ENCODE data around the gene PRLHR.

Gene PRLHR

DNA sequence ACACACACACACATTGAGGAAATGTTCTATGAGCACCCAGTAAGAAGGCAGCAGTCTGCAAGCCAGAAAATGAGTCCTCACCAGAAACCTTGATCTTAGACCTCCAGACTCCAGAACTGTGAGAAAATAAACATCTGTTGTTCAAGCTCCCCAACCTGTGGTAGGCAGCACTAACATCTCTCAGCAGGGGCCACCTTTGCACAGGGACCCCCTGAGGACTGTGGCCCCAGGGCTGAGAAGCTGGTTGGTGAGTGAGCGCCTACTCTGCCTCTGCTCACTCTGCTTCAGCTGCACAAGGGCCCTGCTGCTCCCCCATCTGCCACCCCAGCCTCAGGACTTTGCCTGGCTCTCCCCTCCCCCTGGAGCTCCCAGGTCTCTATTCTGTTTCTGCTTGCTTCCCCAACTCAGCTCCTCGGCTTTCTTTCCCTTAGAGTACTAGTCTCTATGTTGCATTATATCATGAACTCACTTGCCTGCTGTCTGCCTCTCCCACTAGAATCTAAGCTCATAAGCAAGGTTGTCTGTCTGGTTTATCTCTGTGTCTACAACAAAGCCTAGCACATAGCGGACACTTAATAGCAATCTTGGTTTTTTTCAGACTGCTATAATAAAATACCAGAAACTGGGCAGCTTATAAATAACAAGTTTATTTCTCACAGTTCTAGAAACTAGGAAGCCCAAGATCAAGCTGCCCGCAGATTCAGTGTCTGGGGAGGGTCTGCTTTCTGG lies 40.4 kb upstream of the PRLHR start:
- no peak for DNase-seq (ENCODE audit: low read depth in 1 of 2, low spot score in 1 of 2)
- peaks cover 3% of the 10 kb centered on the region for H3K27me3 ChIP-seq (ENCODE audit: insufficient read depth, poor library complexity, severe bottlenecking)
- TF ChIP-seq, protein P1, sequence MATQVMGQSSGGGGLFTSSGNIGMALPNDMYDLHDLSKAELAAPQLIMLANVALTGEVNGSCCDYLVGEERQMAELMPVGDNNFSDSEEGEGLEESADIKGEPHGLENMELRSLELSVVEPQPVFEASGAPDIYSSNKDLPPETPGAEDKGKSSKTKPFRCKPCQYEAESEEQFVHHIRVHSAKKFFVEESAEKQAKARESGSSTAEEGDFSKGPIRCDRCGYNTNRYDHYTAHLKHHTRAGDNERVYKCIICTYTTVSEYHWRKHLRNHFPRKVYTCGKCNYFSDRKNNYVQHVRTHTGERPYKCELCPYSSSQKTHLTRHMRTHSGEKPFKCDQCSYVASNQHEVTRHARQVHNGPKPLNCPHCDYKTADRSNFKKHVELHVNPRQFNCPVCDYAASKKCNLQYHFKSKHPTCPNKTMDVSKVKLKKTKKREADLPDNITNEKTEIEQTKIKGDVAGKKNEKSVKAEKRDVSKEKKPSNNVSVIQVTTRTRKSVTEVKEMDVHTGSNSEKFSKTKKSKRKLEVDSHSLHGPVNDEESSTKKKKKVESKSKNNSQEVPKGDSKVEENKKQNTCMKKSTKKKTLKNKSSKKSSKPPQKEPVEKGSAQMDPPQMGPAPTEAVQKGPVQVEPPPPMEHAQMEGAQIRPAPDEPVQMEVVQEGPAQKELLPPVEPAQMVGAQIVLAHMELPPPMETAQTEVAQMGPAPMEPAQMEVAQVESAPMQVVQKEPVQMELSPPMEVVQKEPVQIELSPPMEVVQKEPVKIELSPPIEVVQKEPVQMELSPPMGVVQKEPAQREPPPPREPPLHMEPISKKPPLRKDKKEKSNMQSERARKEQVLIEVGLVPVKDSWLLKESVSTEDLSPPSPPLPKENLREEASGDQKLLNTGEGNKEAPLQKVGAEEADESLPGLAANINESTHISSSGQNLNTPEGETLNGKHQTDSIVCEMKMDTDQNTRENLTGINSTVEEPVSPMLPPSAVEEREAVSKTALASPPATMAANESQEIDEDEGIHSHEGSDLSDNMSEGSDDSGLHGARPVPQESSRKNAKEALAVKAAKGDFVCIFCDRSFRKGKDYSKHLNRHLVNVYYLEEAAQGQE (IDR thresholded peaks at IDR 0.05; ENCODE audit: insufficient replicate concordance, low read depth), result no peak
- TF ChIP-seq GABPA (IDR thresholded peaks at IDR 0.05; ENCODE audit: low read depth), result no peak
- TF ChIP-seq POLR2AphosphoS5 (IDR thresholded peaks at IDR 0.05; ENCODE audit: low read depth), result no peak
- TF ChIP-seq SPI1 (IDR thresholded peaks at IDR 0.05; ENCODE audit: borderline replicate concordance, low read depth), result no peak
- TF ChIP-seq, protein P2, sequence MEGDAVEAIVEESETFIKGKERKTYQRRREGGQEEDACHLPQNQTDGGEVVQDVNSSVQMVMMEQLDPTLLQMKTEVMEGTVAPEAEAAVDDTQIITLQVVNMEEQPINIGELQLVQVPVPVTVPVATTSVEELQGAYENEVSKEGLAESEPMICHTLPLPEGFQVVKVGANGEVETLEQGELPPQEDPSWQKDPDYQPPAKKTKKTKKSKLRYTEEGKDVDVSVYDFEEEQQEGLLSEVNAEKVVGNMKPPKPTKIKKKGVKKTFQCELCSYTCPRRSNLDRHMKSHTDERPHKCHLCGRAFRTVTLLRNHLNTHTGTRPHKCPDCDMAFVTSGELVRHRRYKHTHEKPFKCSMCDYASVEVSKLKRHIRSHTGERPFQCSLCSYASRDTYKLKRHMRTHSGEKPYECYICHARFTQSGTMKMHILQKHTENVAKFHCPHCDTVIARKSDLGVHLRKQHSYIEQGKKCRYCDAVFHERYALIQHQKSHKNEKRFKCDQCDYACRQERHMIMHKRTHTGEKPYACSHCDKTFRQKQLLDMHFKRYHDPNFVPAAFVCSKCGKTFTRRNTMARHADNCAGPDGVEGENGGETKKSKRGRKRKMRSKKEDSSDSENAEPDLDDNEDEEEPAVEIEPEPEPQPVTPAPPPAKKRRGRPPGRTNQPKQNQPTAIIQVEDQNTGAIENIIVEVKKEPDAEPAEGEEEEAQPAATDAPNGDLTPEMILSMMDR (IDR thresholded peaks at IDR 0.05; ENCODE audit: insufficient read depth, low read length), result no peak
- no peak overlapping the region for H3K27ac ChIP-seq (replicated peaks)
- no peak overlapping the region for H3K4me3 ChIP-seq (replicated peaks; ENCODE audit: insufficient read depth, low read length)

DNA sequence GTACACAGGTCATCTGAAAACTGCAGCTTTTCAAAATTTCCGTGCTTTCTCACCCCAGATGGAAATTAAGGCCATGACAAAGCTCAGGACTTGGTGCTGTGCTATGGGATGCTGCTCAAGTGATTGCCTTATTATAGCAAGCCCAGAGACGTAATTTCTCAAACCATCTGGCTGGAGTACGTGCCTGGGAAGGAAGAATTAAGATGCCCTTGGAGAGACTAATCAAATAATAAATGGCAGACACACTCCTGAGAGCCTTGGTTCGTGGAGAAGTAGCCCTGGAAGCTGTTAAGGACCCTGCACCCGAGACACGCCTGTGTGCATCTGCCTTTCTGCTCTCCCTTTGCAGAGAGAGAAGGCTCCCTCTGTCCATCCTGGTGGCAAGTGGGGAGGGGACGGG lies 38.3 kb upstream of the PRLHR start:
- DNase-seq (ENCODE audit: low read depth in 1 of 2, low spot score in 1 of 2), result no peak
- no peak for TF ChIP-seq GABPA (IDR thresholded peaks at IDR 0.05; ENCODE audit: low read depth)
- Histone ChIP-seq H3K27ac (replicated peaks) (no peak overlapping the region), H3K4me3 (replicated peaks; ENCODE audit: insufficient read depth, low read length) (no peak overlapping the region), H3K27me3 (ENCODE audit: insufficient read depth, poor library complexity, severe bottlenecking) (peaks cover 6% of the 10 kb centered on the region)

DNA sequence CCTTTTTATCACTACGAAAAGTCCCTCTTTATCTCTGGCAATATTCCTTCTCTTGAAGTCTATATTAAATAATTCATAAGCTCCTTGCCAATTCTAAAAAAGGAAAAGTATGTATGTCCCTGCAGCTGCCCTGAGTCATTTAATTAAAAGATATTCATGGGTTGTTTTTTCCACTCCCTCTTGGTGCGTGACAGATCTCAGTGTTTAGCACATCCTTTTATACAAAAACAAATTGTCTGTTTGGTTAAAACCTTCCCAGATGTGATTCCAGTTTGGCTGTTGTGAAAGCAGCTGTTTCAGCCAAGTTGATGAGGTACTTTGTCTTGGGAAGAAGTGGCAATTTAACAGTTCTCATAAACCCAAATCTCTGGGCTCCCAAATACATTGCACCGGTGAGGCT lies 33.8 kb upstream of the PRLHR start:
- no peak overlapping the region for H3K27ac ChIP-seq (replicated peaks)
- TF ChIP-seq, protein P1 (IDR thresholded peaks at IDR 0.05; ENCODE audit: insufficient replicate concordance, low read depth), result no peak
- TF ChIP-seq POLR2AphosphoS5 (IDR thresholded peaks at IDR 0.05; ENCODE audit: low read depth) (no peak), SPI1 (IDR thresholded peaks at IDR 0.05; ENCODE audit: borderline replicate concordance, low read depth) (no peak), GABPA (IDR thresholded peaks at IDR 0.05; ENCODE audit: low read depth) (no peak)
- TF ChIP-seq, protein P2 (IDR thresholded peaks at IDR 0.05; ENCODE audit: insufficient read depth, low read length), result no peak
- H3K4me3 ChIP-seq (replicated peaks; ENCODE audit: insufficient read depth, low read length), result no peak overlapping the region
- peaks cover 4% of the 10 kb centered on the region for H3K27me3 ChIP-seq (ENCODE audit: insufficient read depth, poor library complexity, severe bottlenecking)
- DNase-seq (ENCODE audit: low read depth in 1 of 2, low spot score in 1 of 2), result no peak

DNA sequence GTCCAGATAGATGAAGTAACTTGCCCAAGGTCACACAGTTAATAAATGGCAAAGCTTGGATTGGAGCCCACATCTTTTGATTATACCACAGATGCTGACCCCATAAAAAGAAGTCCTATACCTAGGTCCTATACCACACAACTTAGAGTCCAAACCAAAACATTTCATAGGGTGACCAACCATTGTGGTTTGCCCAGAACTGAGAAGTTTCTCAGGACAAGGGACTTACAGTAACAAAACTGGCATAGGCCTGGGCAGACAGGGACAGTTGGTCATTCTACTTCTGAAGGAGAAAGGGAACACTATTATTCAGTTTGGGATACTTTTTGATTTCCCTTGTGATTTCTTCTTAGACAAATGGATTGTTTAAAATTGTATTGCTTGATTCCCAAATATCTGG lies 32.9 kb upstream of the PRLHR start:
- no peak for DNase-seq (ENCODE audit: low read depth in 1 of 2, low spot score in 1 of 2)
- H3K27me3 ChIP-seq (ENCODE audit: insufficient read depth, poor library complexity, severe bottlenecking), result peaks cover 4% of the 10 kb centered on the region
- no peak overlapping the region for H3K27ac ChIP-seq (replicated peaks)
- TF ChIP-seq, protein P1 (IDR thresholded peaks at IDR 0.05; ENCODE audit: insufficient replicate concordance, low read depth), result no peak
- no peak for TF ChIP-seq POLR2AphosphoS5 (IDR thresholded peaks at IDR 0.05; ENCODE audit: low read depth)
- TF ChIP-seq, protein P2 (IDR thresholded peaks at IDR 0.05; ENCODE audit: insufficient read depth, low read length), result no peak
- no peak for TF ChIP-seq GABPA (IDR thresholded peaks at IDR 0.05; ENCODE audit: low read depth)
- no peak overlapping the region for H3K4me3 ChIP-seq (replicated peaks; ENCODE audit: insufficient read depth, low read length)
